HG03521 (cell line): ENCODE results near the gene NDUFV1.
"Not testable (repeated sequence)": the region's sequence is repeated elsewhere in the genome, so short reads cannot be mapped to it uniquely, and the experiment has no call there.

Experiments used
- ATAC-seq: cut with Tn5 transposase; IDR thresholded peaks from one replicate; pipeline ENCODE4 v1.9.1; 2021; ENCODE audit warnings: mild to moderate bottlenecking, moderate library complexity; ENCODE audit not compliant: unreplicated experiment

The NDUFV1 gene

GRCh38 chr11:67585911-67586310, 20.8 kb upstream of the NDUFV1 start:
- ATAC-seq = no peak

- no peak for ATAC-seq
Observed at GRCh38 chr11:67586568-67587250, 20.0 kb upstream of the NDUFV1 start.

GRCh38 chr11:67588136-67588503, 18.6 kb upstream of the NDUFV1 start:
- peak; percentile 13 for ATAC-seq

GRCh38 chr11:67588899-67589415, 17.8 kb upstream of the NDUFV1 start:
- not testable (repeated sequence) for ATAC-seq

- no peak for ATAC-seq
Observed at GRCh38 chr11:67592880-67593564, 13.7 kb upstream of the NDUFV1 start.

GRCh38 chr11:67593565-67593905, 13.2 kb upstream of the NDUFV1 start:
- ATAC-seq = no peak

GRCh38 chr11:67594480-67594879, 12.3 kb upstream of the NDUFV1 start:
- no peak for ATAC-seq

GRCh38 chr11:67596753-67597300, 9.9 kb upstream of the NDUFV1 start:
- ATAC-seq = no peak

- ATAC-seq = not testable (repeated sequence)
Observed at GRCh38 chr11:67597458-67597857, 9.3 kb upstream of the NDUFV1 start.

- not testable (repeated sequence) for ATAC-seq
Observed at GRCh38 chr11:67597963-67598362, 8.8 kb upstream of the NDUFV1 start.

- ATAC-seq = no peak
Observed at GRCh38 chr11:67599149-67599548, 7.6 kb upstream of the NDUFV1 start.

- ATAC-seq = peak; percentile 61
Observed at GRCh38 chr11:67600324-67601029, 6.3 kb upstream of the NDUFV1 start.

- no peak for ATAC-seq
Observed at GRCh38 chr11:67601098-67601497, 5.6 kb upstream of the NDUFV1 start.

- ATAC-seq = not testable (repeated sequence)
Observed at GRCh38 chr11:67604119-67604518, 2.6 kb upstream of the NDUFV1 start.

GRCh38 chr11:67604815-67605214, 1.9 kb upstream of the NDUFV1 start:
- no peak for ATAC-seq

- no peak for ATAC-seq
Observed at GRCh38 chr11:67605231-67606011, 1.3 kb upstream of the NDUFV1 start.

- ATAC-seq = no peak
Observed at GRCh38 chr11:67606093-67606491, 644 bp upstream of the NDUFV1 start.

GRCh38 chr11:67607507-67607906, 771 bp downstream of the NDUFV1 start:
- no peak for ATAC-seq

GRCh38 chr11:67608486-67608885, 1.8 kb downstream of the NDUFV1 start:
- ATAC-seq = no peak

- ATAC-seq = no peak
Observed at GRCh38 chr11:67609316-67609715, 2.6 kb downstream of the NDUFV1 start.
